Embryonic facial prominence (tissue), 1 donor: Measurements from ENCODE around the gene TAC4.

Experiments used
- DNase-seq: peaks from one replicate; pipeline ENCODE4 v3.0.0-alpha.2; 2016; ENCODE audit errors: extremely low spot score

TAC4 gene

DNA sequence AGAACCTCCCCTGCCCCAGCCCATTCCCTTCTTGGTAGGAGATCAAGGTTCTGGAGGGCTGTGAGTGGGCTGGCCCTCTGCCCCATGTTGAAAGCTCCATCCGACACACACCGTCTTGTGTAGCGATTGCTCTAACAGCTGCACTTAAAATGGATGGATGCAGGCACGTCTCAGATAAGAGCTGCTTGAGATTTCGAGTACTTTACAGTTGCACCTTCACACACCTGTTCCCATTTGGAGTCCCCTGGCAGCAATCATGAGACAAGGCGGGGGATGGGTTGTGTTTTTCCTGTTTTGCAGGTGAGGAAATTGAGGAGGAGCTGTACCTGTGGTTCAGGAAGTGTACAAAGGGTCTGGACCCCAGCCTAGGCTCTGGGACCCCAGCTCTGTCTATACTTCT, 25.6 kb upstream of the TAC4 start:
- no peak for DNase-seq

DNA sequence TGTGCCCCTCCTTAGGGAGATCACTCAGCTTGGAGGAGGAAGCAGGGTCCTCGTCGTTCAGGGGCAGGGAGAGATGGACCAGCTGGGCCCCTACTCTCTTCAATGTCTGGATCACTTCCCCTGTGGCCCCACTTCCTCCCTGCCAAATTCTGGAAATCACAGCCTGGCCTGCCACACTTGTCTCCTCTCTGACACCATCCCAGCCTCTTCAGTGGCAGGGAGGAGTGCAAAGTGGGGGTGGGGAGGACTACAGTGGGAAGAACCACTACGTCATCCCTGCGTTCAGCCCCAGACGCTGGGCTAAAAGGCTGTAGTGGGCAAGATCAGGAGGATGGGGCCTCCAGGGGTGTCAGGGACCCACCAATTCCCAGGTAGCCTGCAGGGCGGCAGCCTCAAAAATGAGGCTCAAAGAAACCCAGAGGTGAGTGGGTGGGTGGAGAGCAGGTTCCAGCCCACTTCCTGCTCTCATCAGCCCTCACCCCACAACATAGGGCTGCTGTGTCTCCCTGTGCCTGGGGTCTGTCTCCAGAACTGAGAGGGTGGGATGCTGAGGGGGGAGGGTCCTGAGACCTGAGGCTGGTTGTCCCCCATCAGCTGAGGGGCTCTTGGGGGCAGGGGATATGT, 25.0 kb upstream of the TAC4 start:
- DNase-seq = no peak

DNA sequence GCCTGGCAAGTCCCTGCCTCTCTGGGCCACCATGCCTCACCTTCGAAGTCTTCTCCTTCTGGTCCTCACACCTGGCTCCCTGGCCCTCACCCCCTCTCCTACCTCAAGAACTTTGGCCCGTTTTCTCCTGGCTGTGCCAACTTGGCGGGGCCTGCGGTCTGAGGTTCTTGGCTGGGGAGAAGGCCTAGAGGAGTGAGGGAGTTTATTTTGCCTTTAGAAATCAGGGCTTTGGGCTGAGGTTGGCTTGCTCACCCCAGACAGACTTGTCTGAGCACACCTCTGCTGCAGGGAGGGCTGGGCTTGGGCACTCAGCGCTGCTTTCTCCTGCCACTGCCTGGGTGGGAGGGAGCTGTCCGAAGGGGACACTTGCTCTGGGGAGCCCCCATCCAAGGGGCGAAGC, 23.3 kb upstream of the TAC4 start:
- DNase-seq = no peak

GRCh38 chr17:49870298-49870697, 22.4 kb upstream of the TAC4 start:
- DNase-seq = no peak

GRCh38 chr17:49869038-49869374, 21.1 kb upstream of the TAC4 start:
- DNase-seq = no peak

DNA sequence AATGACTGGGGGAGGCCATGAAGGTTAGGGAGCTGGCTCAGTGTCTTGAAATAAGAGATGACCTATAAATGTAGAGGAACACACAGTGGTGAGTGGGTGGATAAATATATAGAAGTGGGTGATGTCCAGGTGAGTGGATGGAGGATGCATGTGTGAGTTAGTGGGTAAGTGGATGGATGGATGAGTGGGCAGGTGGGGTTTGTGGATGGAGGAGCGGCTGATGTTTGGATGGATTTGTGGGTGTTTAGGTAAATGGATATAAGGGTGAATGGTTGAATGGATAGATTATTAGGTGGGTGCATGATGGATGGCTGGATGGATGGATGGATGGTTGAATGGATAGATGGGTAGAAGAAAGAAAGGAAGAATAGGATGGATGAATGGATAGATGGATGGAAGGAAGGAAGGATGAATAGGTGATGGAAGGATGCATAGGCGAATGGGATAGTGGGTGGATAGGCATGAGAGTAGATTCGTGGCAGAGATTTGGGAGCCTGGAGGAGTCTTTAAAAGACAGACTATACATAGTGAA, 19.1 kb upstream of the TAC4 start:
- DNase-seq = no peak

GRCh38 chr17:49866019-49866380, 18.1 kb upstream of the TAC4 start:
- no peak for DNase-seq

DNA sequence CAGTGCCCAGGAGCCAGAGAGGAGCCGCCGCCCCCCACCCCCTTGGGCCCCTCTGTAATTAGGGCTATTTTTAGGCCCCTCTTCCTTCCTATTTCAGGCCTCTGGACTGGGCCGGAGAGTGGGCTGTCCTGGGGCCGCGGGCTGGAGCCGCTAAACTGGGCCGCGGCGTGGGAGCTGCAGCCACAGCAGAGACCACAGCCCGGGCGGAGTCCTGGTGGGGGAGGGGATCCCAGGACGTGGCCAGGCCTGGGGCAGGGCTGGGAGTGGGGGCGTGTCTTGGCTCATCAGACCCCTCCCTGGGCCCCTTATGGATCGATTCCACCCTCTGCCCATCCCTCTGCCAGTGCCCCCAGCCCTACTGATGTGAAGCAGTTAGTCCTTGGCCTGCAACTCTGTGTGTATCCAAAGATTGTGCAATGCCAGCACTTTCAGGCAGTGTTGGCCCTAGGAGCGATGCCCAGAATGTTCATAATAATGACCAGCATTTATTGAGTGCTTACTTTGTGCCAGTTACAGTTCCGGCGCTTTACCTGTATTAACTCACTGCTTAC, 15.0 kb upstream of the TAC4 start:
- no peak for DNase-seq

DNA sequence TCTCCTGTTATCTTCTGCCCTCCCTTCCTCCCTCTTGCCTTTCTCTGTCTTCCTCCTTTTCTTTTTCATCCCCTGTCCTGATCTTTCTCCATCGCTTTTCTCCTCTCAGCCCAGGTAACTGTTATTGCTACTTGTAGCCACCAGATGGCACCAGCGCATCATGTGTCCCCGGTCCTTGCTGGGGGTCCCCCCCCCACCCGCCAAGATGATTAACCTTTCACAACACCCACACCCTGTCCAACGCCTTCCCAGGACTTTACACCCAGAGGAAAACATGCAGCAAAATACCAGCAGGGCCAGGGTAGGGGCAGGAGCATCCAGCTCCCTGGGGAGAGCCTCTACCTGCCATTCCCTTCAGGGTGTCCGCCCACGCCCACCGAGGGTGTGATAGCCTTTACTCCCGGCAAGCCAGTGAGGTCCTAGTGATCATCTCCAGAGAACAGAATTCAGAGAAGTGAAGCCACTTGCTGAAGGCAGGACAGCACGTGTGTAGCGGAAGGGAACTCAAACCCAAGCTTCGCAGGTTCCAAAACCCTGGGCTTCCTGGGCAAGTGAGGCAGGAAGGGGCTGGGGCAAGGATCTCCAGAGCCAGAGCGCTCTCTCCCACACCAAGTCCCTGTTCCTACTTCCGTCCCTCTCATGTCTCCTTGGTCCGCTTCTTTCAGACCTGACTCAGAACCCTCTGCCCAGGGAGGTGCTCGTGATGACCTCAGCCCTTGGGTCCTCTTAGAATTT, 13.4 kb upstream of the TAC4 start:
- no peak for DNase-seq

DNA sequence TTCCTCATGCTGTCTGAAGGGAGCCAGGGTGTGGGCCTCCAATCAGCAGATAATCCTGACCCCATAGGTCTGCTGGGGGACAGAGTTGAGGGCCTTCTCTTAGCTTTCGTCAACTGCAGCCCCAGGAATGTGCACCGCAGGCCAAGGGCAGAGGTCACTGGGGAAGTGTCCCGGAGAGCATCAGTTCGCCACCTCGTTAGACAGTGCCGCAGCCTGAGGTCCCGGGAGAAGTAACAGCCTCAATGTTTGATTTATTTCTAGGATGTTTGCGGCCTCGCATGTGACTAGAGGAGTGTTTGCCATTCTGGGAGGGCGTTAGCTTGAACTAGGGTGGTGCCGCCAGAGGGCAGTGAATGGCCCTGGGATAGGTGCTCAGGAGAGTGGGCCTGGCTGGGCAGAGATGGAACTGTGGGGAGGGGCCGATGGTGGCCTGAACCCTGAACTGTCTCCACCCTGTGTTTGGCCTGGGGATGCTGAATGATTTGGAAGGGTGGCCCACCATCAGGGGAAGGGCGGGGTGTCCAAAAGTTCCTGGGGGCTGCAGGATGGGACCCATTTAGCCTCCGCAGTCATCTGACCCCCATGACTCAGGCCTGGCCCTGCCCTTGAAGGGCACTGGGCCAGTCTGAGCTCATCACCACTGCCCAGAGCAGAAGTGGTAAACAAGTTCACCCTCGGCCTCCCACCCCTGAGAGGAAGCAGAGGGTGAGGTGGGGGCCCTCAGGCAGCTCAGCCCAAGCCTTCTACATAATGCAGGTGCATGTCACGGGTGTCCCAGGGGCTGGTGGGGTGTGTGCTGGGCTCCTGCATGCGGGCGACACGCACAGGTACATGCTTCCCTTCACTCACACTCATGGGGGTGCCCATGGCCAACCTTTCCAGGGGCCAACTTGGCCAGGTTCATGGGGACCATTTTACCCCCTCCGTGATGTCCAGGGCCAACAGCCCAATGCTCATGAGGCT, 12.4 kb upstream of the TAC4 start:
- DNase-seq = no peak

DNA sequence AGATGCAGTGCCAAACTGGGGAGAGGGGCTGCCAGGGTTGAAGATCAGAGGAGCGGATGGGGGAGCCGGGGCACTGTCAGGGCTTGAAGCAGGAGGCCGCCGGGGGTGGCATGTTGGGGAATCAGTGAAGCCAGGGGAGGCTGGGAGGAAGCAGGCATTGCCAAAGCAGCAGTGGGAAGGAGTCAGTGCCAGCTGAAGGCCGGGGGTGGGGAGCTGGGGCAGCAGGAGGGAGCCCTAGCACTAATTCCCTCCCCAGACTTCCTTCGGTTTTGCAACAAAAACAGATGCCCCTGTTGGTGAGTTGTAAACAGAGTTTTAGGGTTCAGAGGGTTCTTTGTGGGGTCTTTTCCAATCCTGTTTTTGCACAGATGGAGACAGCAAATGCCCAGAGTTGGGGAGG, 10.9 kb upstream of the TAC4 start:
- no peak for DNase-seq

GRCh38 chr17:49854126-49854525, 6.3 kb upstream of the TAC4 start:
- DNase-seq = no peak

- DNase-seq = no peak
Observed at GRCh38 chr17:49853470-49854015, 5.7 kb upstream of the TAC4 start.

GRCh38 chr17:49851387-49852291, 3.8 kb upstream of the TAC4 start:
- DNase-seq = peak; percentile 50

- no peak for DNase-seq
Observed at GRCh38 chr17:49850772-49851386, 3.0 kb upstream of the TAC4 start.

DNA sequence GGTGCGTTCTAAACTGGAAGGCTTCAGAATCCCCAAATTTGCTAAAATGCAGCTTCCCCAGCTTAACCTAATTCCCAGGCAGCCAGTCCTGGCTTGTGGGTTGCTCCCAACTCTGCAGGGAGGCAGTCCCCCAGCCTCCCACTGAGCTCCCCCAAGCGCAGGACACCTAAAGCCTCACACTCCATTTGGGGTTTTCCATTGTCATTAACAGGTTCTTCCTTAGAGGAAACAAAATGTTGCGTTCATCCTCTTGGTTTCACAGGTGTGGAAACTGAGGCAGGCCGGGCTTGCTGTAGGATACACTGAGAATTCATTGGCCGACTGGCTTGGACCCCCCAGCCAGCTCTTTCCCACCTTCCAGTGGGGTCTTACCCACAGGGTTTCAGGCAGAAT, 2.3 kb upstream of the TAC4 start:
- no peak for DNase-seq

GRCh38 chr17:49848739-49849138, 870 bp upstream of the TAC4 start:
- no peak for DNase-seq

- no peak for DNase-seq
Observed at GRCh38 chr17:49846938-49847712, 744 bp downstream of the TAC4 start.

GRCh38 chr17:49845321-49845720, 2.5 kb downstream of the TAC4 start:
- no peak for DNase-seq
